Heart right ventricle (tissue), 16 donors: ENCODE measurements around the gene EMC1. TPM values are rescaled to one million over a fixed set of nuclear protein-coding genes. Genes with fewer than 3 reads are reported as not detected.
"Not testable (repeated sequence)": the region's sequence is repeated elsewhere in the genome, so short reads cannot be mapped to it uniquely, and the experiment has no call there.

Experiments
- ATAC-seq, 8 donors: fragments of 200-7000 bp; cut with Tn5 transposase; one replicate each; pipeline ENCODE4 v1.9.1; 2020; ENCODE audit warnings: mild to moderate bottlenecking in 8 of 8, moderate library complexity in 8 of 8, moderate number of reproducible peaks in 1 of 8
- DNase-seq, 2 donors: peaks; one replicate each; pipeline ENCODE4 v3.0.0-alpha.2; 2020
- H3K27ac ChIP-seq, 10 donors: fragments of 200-600 bp; sonication (generic) in 2 of 10; one replicate each; pipeline versions ENCODE4 v1.5.0 to v1.8.0; 2020 to 2022; ENCODE audit warnings: mild to moderate bottlenecking in 3 of 10
- H3K27me3 ChIP-seq, 7 donors: fragments of 200-600 bp; one replicate each; pipeline ENCODE4 v1.8.0; 2021 to 2022; ENCODE audit warnings: mild to moderate bottlenecking in 2 of 7
- H3K36me3 ChIP-seq, 9 donors: fragments of 200-600 bp; sonication (generic) in 1 of 9; one replicate each; pipeline versions ENCODE4 v1.5.0 to v1.8.0; 2020 to 2022; ENCODE audit warnings: mild to moderate bottlenecking in 2 of 9
- H3K4me1 ChIP-seq, 9 donors: fragments of 200-600 bp; sonication (generic) in 1 of 9; one replicate each; pipeline versions ENCODE4 v1.5.0 to v1.8.0; 2020 to 2022; ENCODE audit warnings: mild to moderate bottlenecking in 4 of 9
- H3K4me3 ChIP-seq, 10 donors: fragments of 200-600 bp; sonication (generic) in 2 of 10; one replicate each; pipeline versions ENCODE4 v1.5.0 to v1.8.0; 2020 to 2022; ENCODE audit warnings: mild to moderate bottlenecking in 7 of 10, moderate library complexity in 2 of 10
- H3K9me3 ChIP-seq, 11 donors: fragments of 200-600 bp in 10 of 11; sonication (generic) in 2 of 11; one replicate each; pipeline versions ENCODE4 v1.5.0 to v1.8.0; 2013 to 2022; ENCODE audit warnings: mild to moderate bottlenecking in 2 of 11, control low read depth in 1 of 11, moderate library complexity in 1 of 11
- WGBS, 2 donors: extraction: QIAGEN DNeasy Blood & Tissue Kit; methylation state at CpG; one replicate each; pipeline ENCODE4 v1.1.7; 2013; ENCODE audit warnings: inconsistent platforms in 1 of 2; 5-methylcytosine and 5-hydroxymethylcytosine counted together
- intact Hi-C, 10 donors: fragments of 100-400 bp; cut with DNase I; formaldehyde crosslinking; loops; one replicate each; pipeline versions ENCODE4 v1.11.1 to v1.14.2; 2022
- polyA plus RNA-seq, 2 donors: library from polyadenylated mRNA; stranded (reverse); fragments of 200-250 nt; gene quantifications; one replicate each; pipeline ENCODE4 v1.2.3, GENCODE V29; 2013
- total RNA-seq, 10 donors: library from RNA; stranded (reverse); fragmentation: NEBNext Ultra II Directional in 3 of 10; extraction: Animal tissue kit (Norgen Biotek cat#: 25700) in 3 of 10; gene quantifications; one replicate each; pipeline versions ENCODE4 v1.2.1 to v1.2.4, GENCODE V29; 2021 to 2023
- TF ChIP-seq, protein P1 (sequence below), 9 donors: fragments of 200-600 bp; sonication (generic) in 2 of 9; IDR thresholded peaks; one replicate each; pipeline versions ENCODE4 v1.5.0 to v1.8.0; 2021 to 2022; ENCODE audit warnings: antibody characterized with exemption in 9 of 9, mild to moderate bottlenecking in 5 of 9, moderate library complexity in 1 of 9
- donor health status: Arrhythmogenic right ventricular cardiomyopathy.
- donor health status: ischemic (EF 13 %, LVEDD 7.1; RV severe dilation, severe dysfunction).
- donor health status: healthy with polysubstance abuse.
- donor health status: DM: no; HTN: yes; CAD: no.
- donor health status: DM: no; HTN: no; CAD: no.
- donor health status: ischemic (EF 25% LVEDD 6.9; RV normal size, moderate dysfunction).
- donor health status: ischemic (EF 25% LVEDD 5.7; RV mildly dilated, moderate dysfunction).
- donor health status: healthy.
- donor health status: DM: yes; HTN: yes; CAD: no.
- donor health status: Ischemic cardiomyopathy.
- donor health status: ischemic (EF 35%, LVEDD 5.7; RV mildly dilated, moderate dysfunction).
- donor health status: nonischemic (EF 11% LVEDD 7.7; RV severe dilation, severe dysfunction).
- donor health status: DM: yes; HTN: yes; CAD: no.
- donor health status: PGD.
- donor health status: ischemic (EF 29% LVEDD 5.4; RV normal size, mild dysfunction).
- donor health status: nonischemic (EF 23%, LVEDD 6.1; RV moderate dilation, normal function).

Gene EMC1
- total and polyA plus RNA-seq, 12 donors: 14.9 to 33.2 (median 27.3) TPM

- TF ChIP-seq, protein P1, sequence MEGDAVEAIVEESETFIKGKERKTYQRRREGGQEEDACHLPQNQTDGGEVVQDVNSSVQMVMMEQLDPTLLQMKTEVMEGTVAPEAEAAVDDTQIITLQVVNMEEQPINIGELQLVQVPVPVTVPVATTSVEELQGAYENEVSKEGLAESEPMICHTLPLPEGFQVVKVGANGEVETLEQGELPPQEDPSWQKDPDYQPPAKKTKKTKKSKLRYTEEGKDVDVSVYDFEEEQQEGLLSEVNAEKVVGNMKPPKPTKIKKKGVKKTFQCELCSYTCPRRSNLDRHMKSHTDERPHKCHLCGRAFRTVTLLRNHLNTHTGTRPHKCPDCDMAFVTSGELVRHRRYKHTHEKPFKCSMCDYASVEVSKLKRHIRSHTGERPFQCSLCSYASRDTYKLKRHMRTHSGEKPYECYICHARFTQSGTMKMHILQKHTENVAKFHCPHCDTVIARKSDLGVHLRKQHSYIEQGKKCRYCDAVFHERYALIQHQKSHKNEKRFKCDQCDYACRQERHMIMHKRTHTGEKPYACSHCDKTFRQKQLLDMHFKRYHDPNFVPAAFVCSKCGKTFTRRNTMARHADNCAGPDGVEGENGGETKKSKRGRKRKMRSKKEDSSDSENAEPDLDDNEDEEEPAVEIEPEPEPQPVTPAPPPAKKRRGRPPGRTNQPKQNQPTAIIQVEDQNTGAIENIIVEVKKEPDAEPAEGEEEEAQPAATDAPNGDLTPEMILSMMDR (IDR thresholded peaks at IDR 0.05): no peak
- H3K36me3 ChIP-seq: peaks cover 0 to 54% (median 20%) of the 10 kb centered on the region in 9 donors
- ATAC-seq: peak in 1 of 8 donors; percentile 11
Measured at GRCh38 chr1:19260211-19261138, 9.2 kb upstream of the EMC1 start.

DNA sequence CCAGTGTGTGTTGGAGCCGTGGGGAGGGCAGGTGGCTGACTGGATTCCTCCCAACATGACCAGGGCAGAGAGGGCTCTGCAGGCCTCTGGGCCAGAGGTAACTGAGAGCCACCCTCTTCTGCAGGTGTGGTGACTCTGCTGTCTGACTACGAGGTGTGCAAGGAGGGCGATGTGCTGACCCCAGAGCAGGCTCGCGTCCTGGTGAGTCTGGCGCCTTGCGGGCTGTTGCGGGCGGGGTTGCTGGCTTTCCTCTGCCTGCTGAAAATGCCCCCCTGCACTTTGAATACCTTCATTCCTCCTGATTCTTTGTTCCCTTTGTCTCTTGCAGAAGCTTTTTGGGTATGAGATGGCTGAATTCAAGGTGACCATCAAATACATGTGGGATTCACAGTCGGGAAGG, 7.0 kb upstream of the EMC1 start:
- intact Hi-C loops: loop anchor here in 5 of 10 donors (10.0 kb wide), 1 partner anchor 396 kb away; no protein-coding TSS in a partner anchor
- no peak overlapping the region for H3K4me3 ChIP-seq
- H3K9me3 ChIP-seq: no peaks in the 10 kb centered on the region
- H3K27ac ChIP-seq: no peak overlapping the region
- H3K4me1 ChIP-seq: peaks cover 0 to 23% (median 7%) of the 10 kb centered on the region in 9 donors
- no peak for DNase-seq
- no peak for ATAC-seq
- WGBS, 2 donors: 92 to 97% methylated on average over 10 of the region's 10 CpGs
- TF ChIP-seq, protein P1 (IDR thresholded peaks at IDR 0.05): no peak
- no peaks in the 10 kb centered on the region for H3K27me3 ChIP-seq
- H3K36me3 ChIP-seq: peaks cover 0 to 65% (median 20%) of the 10 kb centered on the region in 9 donors

More at GRCh38 chr1:19260211-19261138, 9.2 kb upstream of the EMC1 start:
- no peak for DNase-seq
- Histone ChIP-seq H3K9me3 (no peaks in the 10 kb centered on the region), H3K27me3 (no peaks in the 10 kb centered on the region), H3K27ac (no peak overlapping the region), H3K4me3 (no peak overlapping the region), H3K4me1 (peaks cover 0 to 16% (median 0%) of the 10 kb centered on the region in 9 donors)
- intact Hi-C loops: no loop called here
- WGBS, 2 donors: 76 to 78% methylated on average over 21 of the region's 21 CpGs

- WGBS, 2 donors: 56 to 57% methylated on average over 15 of the region's 15 CpGs
- Histone ChIP-seq H3K27me3 (no peaks in the 10 kb centered on the region), H3K36me3 (peaks cover 0 to 65% (median 20%) of the 10 kb centered on the region in 9 donors), H3K4me1 (peaks cover 6 to 33% (median 17%) of the 10 kb centered on the region in 9 donors), H3K4me3 (no peak overlapping the region), H3K27ac (peak overlapping the region in 2 of 10 donors; percentile 4 to 31), H3K9me3 (no peaks in the 10 kb centered on the region)
- TF ChIP-seq, protein P1 (IDR thresholded peaks at IDR 0.05): no peak
- intact Hi-C loops: loop anchor here in 5 of 10 donors (10.0 kb wide), 1 partner anchor 397 kb away; no protein-coding TSS in a partner anchor
- peak in 1 of 2 donors; percentile 53 for DNase-seq
- ATAC-seq: peak in 7 of 8 donors; percentile 22 to 86 (median 71)
Measured at GRCh38 chr1:19257178-19257914, 6.0 kb upstream of the EMC1 start.

DNA sequence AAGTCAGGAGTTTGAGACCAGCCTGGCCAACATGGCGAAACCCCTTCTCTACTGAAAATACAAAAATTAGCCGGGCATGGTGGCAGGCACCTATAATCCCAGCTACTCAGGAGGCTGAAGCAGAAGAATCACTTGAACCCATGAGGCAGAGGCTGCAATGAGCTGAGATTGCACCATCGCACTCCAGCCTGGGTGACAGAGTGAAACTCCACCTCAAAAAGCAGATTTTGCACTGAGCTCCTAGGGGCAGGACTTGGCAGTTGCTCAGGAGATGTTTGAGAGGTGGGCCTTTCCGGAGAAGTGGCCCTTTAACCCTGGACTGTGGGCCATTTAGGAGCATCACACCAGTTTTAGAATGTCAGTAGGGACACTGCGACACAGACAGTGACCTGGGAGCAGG, 5.0 kb upstream of the EMC1 start:
- H3K4me1 ChIP-seq: peaks cover 9 to 39% (median 23%) of the 10 kb centered on the region in 9 donors
- not testable (repeated sequence) for H3K4me3 ChIP-seq, ATAC-seq, DNase-seq, H3K27me3 ChIP-seq, H3K9me3 ChIP-seq, H3K27ac ChIP-seq
- peaks cover 0 to 65% (median 20%) of the 10 kb centered on the region in 9 donors for H3K36me3 ChIP-seq
- intact Hi-C loops: loop anchor here in 5 of 10 donors (10.0 kb wide), 1 partner anchor 398 kb away; no protein-coding TSS in a partner anchor
- WGBS, 2 donors: 95 to 96% methylated on average over 5 of the region's 5 CpGs
